ENCODE results near the gene CDC42BPG.

CDC42BPG gene

GRCh38 chr11:64790205-64791095 is 54.0 kb downstream of the CDC42BPG start:
- no peak for TF ChIP-seq CTCF (IDR thresholded peaks at IDR 0.05)

- TF ChIP-seq CTCF (IDR thresholded peaks at IDR 0.05) = no peak
These were observed 54.9 kb downstream of the CDC42BPG start for GRCh38 chr11:64789331-64790204.

GRCh38 chr11:64788321-64789215 is 55.9 kb downstream of the CDC42BPG start:
- no peak for TF ChIP-seq CTCF (IDR thresholded peaks at IDR 0.05)

DNA sequence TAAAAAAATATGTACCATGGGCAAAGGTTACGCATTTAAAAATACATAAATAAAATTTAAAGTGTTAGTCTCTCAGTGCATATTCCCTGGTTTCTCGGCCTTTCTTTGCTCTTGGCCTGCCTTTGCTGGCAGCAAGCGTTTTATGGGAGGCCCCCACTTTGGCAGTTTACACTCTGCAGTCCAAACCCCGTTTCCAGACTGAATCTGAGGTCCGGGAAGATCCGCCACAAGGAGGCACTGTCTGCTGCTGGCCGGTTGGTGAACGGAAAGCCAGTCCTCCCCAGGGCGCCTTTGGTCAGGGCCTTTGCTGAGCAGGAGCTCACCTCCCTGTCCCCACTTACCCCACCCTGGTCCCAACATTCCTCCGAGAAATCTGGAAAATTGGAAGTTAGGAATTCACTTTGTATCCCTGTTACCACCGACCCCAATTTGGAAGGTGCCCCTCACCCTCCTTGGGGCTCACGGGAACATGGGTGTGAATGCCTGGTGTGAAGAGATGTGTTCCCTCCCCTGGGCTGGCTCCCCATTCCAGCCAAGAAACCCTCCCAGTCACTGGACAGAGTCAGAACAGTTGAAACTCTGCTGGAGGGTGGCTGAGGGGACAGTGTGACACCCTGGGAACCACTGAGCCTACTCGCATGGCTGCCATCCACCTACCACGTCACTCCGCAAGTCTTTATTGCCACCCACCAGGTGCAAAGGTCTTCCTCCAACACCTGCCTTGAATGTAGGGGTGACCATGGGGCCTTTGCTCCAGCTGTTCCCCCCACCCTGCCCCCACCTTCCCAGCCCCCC is 56.7 kb downstream of the CDC42BPG start:
- peak; percentile 72 for TF ChIP-seq CTCF (IDR thresholded peaks at IDR 0.05)

DNA sequence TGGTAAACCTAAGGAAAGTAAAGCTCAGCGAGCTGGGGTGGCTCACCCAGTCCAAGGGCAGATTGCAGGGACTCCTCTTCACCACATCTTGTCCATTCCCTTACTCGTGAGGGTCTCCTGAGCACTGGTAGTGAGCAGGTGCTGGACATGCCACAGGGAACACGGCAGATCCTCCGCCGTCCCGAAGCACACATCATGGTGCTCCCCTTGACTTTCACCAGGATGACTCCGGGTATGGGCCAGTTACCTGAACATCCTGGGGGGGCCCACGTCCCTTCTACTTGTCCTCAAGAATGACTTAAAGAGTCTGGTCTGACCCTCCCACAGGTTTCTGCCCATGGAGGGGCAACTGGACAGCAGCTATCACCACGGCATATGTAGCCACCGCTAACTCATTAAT is 58.1 kb downstream of the CDC42BPG start:
- no peak for TF ChIP-seq CTCF (IDR thresholded peaks at IDR 0.05)

DNA sequence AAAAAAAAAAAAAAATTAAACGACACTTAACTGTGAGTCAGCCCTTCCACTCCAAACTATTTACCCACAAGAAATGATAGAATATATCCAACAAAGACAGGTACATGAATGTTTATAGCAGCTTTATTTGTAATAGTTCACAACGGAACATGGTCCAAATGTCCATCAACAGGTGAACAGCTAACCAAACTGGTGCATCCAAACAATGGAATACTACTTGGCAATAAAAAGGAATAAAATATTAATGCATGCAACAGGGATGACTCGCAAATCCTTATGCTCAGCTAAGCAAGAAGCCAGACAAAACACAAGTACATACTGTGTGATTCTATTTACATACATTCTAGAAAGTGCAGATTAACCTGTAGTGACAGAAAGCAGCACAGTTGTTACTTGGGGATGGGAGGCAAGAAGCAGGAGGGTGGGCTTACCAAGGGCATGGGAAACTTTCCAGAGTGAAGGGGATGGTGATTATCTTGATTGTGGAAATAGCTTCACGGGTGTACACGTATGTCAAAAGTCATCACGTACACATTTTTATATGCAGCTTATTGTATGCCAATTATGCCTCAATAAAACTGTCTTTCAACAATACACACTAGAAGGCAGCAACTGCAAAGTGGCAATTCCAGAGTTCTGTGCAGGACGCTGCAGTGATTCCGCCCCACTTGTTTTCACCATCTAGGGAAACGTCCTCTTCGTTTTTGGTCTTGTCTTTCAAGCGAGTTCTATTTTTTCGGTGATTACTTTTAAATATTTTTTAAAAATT is 59.5 kb downstream of the CDC42BPG start:
- TF ChIP-seq CTCF (IDR thresholded peaks at IDR 0.05) = no peak
